OCI-LY7 (cell line): ENCODE measurements around the gene RNF19B. TPM values are rescaled to one million over a fixed set of nuclear protein-coding genes. Genes with fewer than 3 reads are reported as not detected.

Experiments used
- BruUV-seq: library from RNA; stranded (reverse); fragments of 400-500 nt; replicated peaks from 2 replicates; lab custom pipeline; 2021; lab: Mats Ljungman, UMichigan
- CTCF ChIA-PET: fragments of 300-600 bp; sonication (Branson Sonifier 250); formaldehyde crosslinking; loops from one replicate; lab custom pipeline; 2022; ENCODE audit warnings: antibody characterized with exemption; ENCODE audit not compliant: unreplicated experiment; lab: Charles Lee
- POLR2A ChIA-PET: fragments of 300-600 bp; sonication (Branson Sonifier 250); formaldehyde crosslinking; loops from one replicate; lab custom pipeline; 2022; ENCODE audit warnings: antibody characterized with exemption; lab: Charles Lee
- DNase-seq: peaks from one replicate; pipeline ENCODE4 v3.0.0-alpha.2; 2015; ENCODE audit warnings: low spot score
- H2AFZ ChIP-seq: fragments of 200-600 bp; sonication (generic), shearing (Covaris generic); 2 replicates; pipeline ENCODE4 v1.6.1; 2014; ENCODE audit warnings: mild to moderate bottlenecking, antibody characterized with exemption, low read length, moderate library complexity
- H3K27ac ChIP-seq: fragments of 200-600 bp; sonication (generic); 2 replicates; pipeline ENCODE4 v1.5.1; 2014; ENCODE audit warnings: mixed run types, low read depth, mild to moderate bottlenecking, moderate library complexity, low read length, inconsistent platforms; ENCODE audit not compliant: poor library complexity, severe bottlenecking
- H3K36me3 ChIP-seq: fragments of 200-600 bp; sonication (generic); 2 replicates; pipeline ENCODE4 v1.6.1; 2014; ENCODE audit warnings: mild to moderate bottlenecking, antibody characterized with exemption, low read length, moderate library complexity, mixed read lengths; ENCODE audit not compliant: insufficient read depth
- H3K4me1 ChIP-seq: fragments of 200-600 bp; sonication (generic); 2 replicates; pipeline ENCODE4 v1.5.1; 2014; ENCODE audit warnings: mild to moderate bottlenecking, low read length; ENCODE audit not compliant: insufficient read depth, poor library complexity, severe bottlenecking
- H3K4me2 ChIP-seq: fragments of 200-600 bp; sonication (generic); 2 replicates; pipeline ENCODE4 v1.6.1; 2014; ENCODE audit warnings: mild to moderate bottlenecking, low read length
- H3K4me3 ChIP-seq: fragments of 200-600 bp; sonication (generic); 2 replicates; pipeline ENCODE4 v1.5.1; 2014; ENCODE audit warnings: mild to moderate bottlenecking, low read depth, low read length; ENCODE audit not compliant: poor library complexity, severe bottlenecking
- H3K79me2 ChIP-seq: fragments of 200-600 bp; sonication (generic); 2 replicates; pipeline ENCODE4 v1.6.1; 2016; ENCODE audit warnings: low read depth, mild to moderate bottlenecking, low read length, moderate library complexity, mixed read lengths; ENCODE audit not compliant: insufficient read depth
- H3K9me2 ChIP-seq: fragments of 200-600 bp; sonication (generic); 2 replicates; pipeline ENCODE4 v1.6.1; 2016; ENCODE audit warnings: mild to moderate bottlenecking, low read length, mixed read lengths; ENCODE audit not compliant: insufficient read depth
- H3K9me3 ChIP-seq: fragments of 200-600 bp; sonication (generic); 2 replicates; pipeline ENCODE4 v1.6.1; 2014; ENCODE audit warnings: mild to moderate bottlenecking, mixed run types, low read length, mixed read lengths
- H4K20me1 ChIP-seq: fragments of 200-600 bp; sonication (generic); 2 replicates; pipeline ENCODE4 v1.6.1; 2014; ENCODE audit warnings: mild to moderate bottlenecking, antibody characterized with exemption, low read length, moderate library complexity, mixed read lengths; ENCODE audit not compliant: insufficient read depth
- EZH2phosphoT487 ChIP-seq: fragments of 200-600 bp; sonication (generic); IDR thresholded peaks from 2 replicates; pipeline ENCODE4 v1.6.1; 2018; ENCODE audit warnings: low read depth, borderline replicate concordance, mild to moderate bottlenecking, mixed run types, antibody characterized with exemption, low read length, moderate library complexity, mixed read lengths
- intact Hi-C: fragments of 100-400 bp; cut with micrococcal nuclease; formaldehyde crosslinking; loops from one replicate; pipeline ENCODE4 v1.10.0; 2022; ENCODE audit not compliant: unreplicated experiment
- total RNA-seq, 2 experiments: library from RNA; depleted of rRNA in 1 of 2; stranded (reverse); fragments of >200 nt in 1 of 2; shearing (Covaris generic) in 1 of 2; gene quantifications; 2 replicates each; pipeline ENCODE4 v1.2.3, GENCODE V29; 2014 to 2022
- TF ChIP-seq, protein P1 (sequence below): fragments of 200-600 bp; sonication (generic); conservative IDR thresholded peaks from 2 replicates; pipeline ENCODE4 v1.5.1; 2014; ENCODE audit warnings: mild to moderate bottlenecking, antibody characterized with exemption, low read length, moderate library complexity, mixed read lengths

The RNF19B gene
- total RNA-seq, 2 experiments from 2014 or later, result 23.0 to 36.8 TPM

DNA sequence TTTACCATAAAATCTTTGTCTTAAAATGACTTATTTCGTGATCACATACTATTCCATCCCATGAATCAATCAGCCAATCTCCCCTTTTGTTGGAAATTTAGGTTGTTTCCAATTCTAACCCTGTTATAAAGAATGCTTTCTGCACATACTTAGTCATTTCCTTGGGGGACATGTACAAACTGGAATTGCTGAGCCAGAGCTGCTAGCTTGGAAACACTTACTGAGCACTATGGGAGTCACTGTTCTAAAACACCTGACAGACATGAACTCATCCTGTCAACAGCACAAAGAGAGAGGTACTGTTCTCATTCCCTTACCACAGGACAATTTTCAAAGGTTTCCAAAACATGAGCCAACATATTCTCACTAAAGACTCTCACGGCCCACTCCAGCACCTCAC is 40.0 kb upstream of the RNF19B start:
- no peaks in the 10 kb centered on the region for H3K9me2 ChIP-seq
- H4K20me1 ChIP-seq, result peaks cover 3% of the 10 kb centered on the region; the same call in 1 of the 2 replicates
- TF ChIP-seq, protein P1, sequence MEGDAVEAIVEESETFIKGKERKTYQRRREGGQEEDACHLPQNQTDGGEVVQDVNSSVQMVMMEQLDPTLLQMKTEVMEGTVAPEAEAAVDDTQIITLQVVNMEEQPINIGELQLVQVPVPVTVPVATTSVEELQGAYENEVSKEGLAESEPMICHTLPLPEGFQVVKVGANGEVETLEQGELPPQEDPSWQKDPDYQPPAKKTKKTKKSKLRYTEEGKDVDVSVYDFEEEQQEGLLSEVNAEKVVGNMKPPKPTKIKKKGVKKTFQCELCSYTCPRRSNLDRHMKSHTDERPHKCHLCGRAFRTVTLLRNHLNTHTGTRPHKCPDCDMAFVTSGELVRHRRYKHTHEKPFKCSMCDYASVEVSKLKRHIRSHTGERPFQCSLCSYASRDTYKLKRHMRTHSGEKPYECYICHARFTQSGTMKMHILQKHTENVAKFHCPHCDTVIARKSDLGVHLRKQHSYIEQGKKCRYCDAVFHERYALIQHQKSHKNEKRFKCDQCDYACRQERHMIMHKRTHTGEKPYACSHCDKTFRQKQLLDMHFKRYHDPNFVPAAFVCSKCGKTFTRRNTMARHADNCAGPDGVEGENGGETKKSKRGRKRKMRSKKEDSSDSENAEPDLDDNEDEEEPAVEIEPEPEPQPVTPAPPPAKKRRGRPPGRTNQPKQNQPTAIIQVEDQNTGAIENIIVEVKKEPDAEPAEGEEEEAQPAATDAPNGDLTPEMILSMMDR, result no peak
- TF ChIP-seq EZH2phosphoT487, result no peak
- H2AFZ ChIP-seq, result no peak overlapping the region
- no peak overlapping the region for H3K4me3 ChIP-seq
- ChIA-PET CTCF (no interaction called here), POLR2A (no interaction called here)
- intact Hi-C loops, result no loop called here
- no TSS peak for BruUV-seq
- H3K4me2 ChIP-seq, result no peak overlapping the region
- no peaks in the 10 kb centered on the region for H3K9me3 ChIP-seq
- no peaks in the 10 kb centered on the region for H3K79me2 ChIP-seq
- DNase-seq, result no peak
- H3K27ac ChIP-seq, result no peak overlapping the region
- no peaks in the 10 kb centered on the region for H3K4me1 ChIP-seq
- H3K36me3 ChIP-seq, result peaks cover 25% of the 10 kb centered on the region

DNA sequence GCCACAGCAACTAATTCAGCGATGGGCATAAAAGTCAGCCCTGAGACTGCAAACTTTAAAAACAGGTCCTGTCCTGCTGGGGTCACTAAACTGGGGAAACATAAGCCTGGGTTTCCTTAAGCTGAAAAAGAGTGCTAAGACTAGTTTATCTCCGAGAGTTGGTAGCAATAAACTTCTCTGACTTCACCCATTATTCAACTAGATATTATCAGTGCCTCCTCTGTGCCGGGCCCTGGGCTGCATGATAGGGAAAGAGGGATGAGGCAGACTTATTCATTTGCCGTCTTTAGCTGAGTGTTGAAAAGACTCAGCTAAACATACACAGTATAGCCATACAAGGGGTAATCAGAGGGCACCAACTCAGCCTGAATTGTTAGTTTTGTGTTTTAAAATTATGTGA is 39.0 kb upstream of the RNF19B start:
- TF ChIP-seq, protein P1, result no peak
- TF ChIP-seq EZH2phosphoT487, result no peak
- ChIA-PET POLR2A (interaction anchor here (0.6 kb wide), 1 partner anchor 9 kb away, joined by 6 read pairs; no protein-coding TSS in a partner anchor), CTCF (no interaction called here)
- Histone ChIP-seq H3K4me3 (no peak overlapping the region), H3K9me3 (no peaks in the 10 kb centered on the region), H3K79me2 (no peaks in the 10 kb centered on the region), H4K20me1 (peaks cover 3% of the 10 kb centered on the region; the same call in 1 of the 2 replicates), H2AFZ (no peak overlapping the region), H3K27ac (no peak overlapping the region), H3K36me3 (peaks cover 16% of the 10 kb centered on the region), H3K9me2 (no peaks in the 10 kb centered on the region), H3K4me2 (no peak overlapping the region), H3K4me1 (no peaks in the 10 kb centered on the region)
- intact Hi-C loops, result no loop called here
- no peak for DNase-seq
- BruUV-seq, result no TSS peak

DNA sequence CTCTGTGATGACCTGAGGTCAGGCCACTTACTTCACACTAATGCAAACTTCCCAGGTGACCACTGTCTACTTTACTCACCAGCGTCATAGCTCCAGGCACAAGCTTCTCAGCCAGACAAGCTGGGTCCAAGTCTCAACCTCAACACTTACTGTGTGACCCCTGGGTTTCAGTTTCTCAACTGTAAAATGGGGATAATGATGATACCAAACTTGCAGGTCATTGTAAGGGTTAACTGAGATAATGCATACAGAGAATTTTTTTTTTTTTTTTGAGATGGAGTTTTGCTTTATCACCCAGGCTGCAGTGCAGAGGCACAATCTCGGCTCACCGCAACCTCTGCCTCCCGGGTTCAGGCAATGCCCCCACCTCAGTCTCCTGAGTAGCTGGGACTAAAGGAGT is 37.4 kb upstream of the RNF19B start:
- POLR2A ChIA-PET, result interaction anchor here (0.7 kb wide), 1 partner anchor 635 kb away, joined by 4 read pairs; no protein-coding TSS in a partner anchor
- intact Hi-C loops, result no loop called here

More for the DNA sequence above, 37.4 kb upstream of the RNF19B start:
- DNase-seq, result no peak
- Histone ChIP-seq H3K4me3 (no peak overlapping the region), H3K79me2 (no peaks in the 10 kb centered on the region), H3K9me2 (no peaks in the 10 kb centered on the region), H3K27ac (no peak overlapping the region), H3K36me3 (no peaks in the 10 kb centered on the region; the same call in 1 of the 2 replicates), H4K20me1 (no peaks in the 10 kb centered on the region), H2AFZ (no peak overlapping the region), H3K9me3 (no peaks in the 10 kb centered on the region), H3K4me1 (peaks cover 7% of the 10 kb centered on the region), H3K4me2 (no peak overlapping the region)
- TF ChIP-seq EZH2phosphoT487, result no peak
- TF ChIP-seq, protein P1, result no peak
- BruUV-seq, result no TSS peak
- CTCF ChIA-PET, result no interaction called here
